DND-41 (cell line): Measurements from ENCODE around the gene PRXL2B.

ENCODE experiments used
- ATAC-seq: fragments of 200-7000 bp; cut with Tn5 transposase; 3 replicates; pipeline ENCODE4 v1.9.1; 2021; ENCODE audit warnings: low read depth; ENCODE audit not compliant: insufficient read depth
- DNase-seq: peaks from one replicate; pipeline ENCODE4 v3.0.0-alpha.2; 2020
- H2AFZ ChIP-seq: 2 replicates; pipeline ENCODE4 v1.6.0; 2012; ENCODE audit warnings: low read depth, low read length
- H3K27ac ChIP-seq: 2 replicates; pipeline ENCODE4 v1.5.1; 2012; ENCODE audit warnings: low read length, inconsistent platforms
- H3K27me3 ChIP-seq: fragments of 200-600 bp; sonication (generic); 2 replicates; pipeline ENCODE4 v1.6.0; 2012; ENCODE audit warnings: low read length, mild to moderate bottlenecking, inconsistent platforms; ENCODE audit not compliant: insufficient read depth, poor library complexity
- H3K36me3 ChIP-seq: 2 replicates; pipeline ENCODE4 v1.5.1; 2012; ENCODE audit warnings: low read length, inconsistent platforms; ENCODE audit not compliant: insufficient read depth
- H3K4me1 ChIP-seq: 2 replicates; pipeline ENCODE4 v1.5.1; 2012; ENCODE audit warnings: mild to moderate bottlenecking, low read length; ENCODE audit not compliant: insufficient read depth
- H3K4me2 ChIP-seq: 2 replicates; pipeline ENCODE4 v1.6.0; 2012; ENCODE audit warnings: mild to moderate bottlenecking, moderate library complexity, low read length, inconsistent platforms; ENCODE audit not compliant: insufficient read depth
- H3K4me3 ChIP-seq, 2 experiments: fragments of 200-600 bp in 1 of 2; shearing (Covaris generic) in 1 of 2; 2 replicates each; pipeline ENCODE4 v1.5.1; 2012 to 2016; ENCODE audit warnings: inconsistent platforms in 2 of 2, low read length in 2 of 2, mild to moderate bottlenecking in 2 of 2, low read depth in 1 of 2, moderate library complexity in 1 of 2
- H3K79me2 ChIP-seq: 2 replicates; pipeline ENCODE4 v1.6.0; 2012; ENCODE audit warnings: low read length, inconsistent platforms; ENCODE audit not compliant: insufficient read depth
- H3K9ac ChIP-seq: 2 replicates; pipeline ENCODE4 v1.6.0; 2012; ENCODE audit warnings: low read depth, mild to moderate bottlenecking, inconsistent platforms, low read length, moderate library complexity
- H3K9me3 ChIP-seq: 2 replicates; pipeline ENCODE4 v1.5.1; 2012; ENCODE audit warnings: low read length, moderate library complexity, mild to moderate bottlenecking, inconsistent platforms; ENCODE audit not compliant: insufficient read depth, severe bottlenecking
- H4K20me1 ChIP-seq: 2 replicates; pipeline ENCODE4 v1.6.0; 2012; ENCODE audit warnings: low read length; ENCODE audit not compliant: insufficient read depth
- EZH2 ChIP-seq: IDR thresholded peaks from 3 replicates; pipeline ENCODE4 v1.6.1; 2012; ENCODE audit warnings: borderline replicate concordance, low read depth, mild to moderate bottlenecking, moderate library complexity, low read length, inconsistent platforms; ENCODE audit not compliant: severe bottlenecking
- TF ChIP-seq, protein P1 (sequence below): IDR thresholded peaks from 2 replicates; pipeline ENCODE4 v1.5.1; 2012; ENCODE audit warnings: borderline replicate concordance, low read length, moderate library complexity, mild to moderate bottlenecking; ENCODE audit not compliant: poor library complexity, severe bottlenecking; ENCODE audit errors: extremely low read depth

Gene PRXL2B

DNA sequence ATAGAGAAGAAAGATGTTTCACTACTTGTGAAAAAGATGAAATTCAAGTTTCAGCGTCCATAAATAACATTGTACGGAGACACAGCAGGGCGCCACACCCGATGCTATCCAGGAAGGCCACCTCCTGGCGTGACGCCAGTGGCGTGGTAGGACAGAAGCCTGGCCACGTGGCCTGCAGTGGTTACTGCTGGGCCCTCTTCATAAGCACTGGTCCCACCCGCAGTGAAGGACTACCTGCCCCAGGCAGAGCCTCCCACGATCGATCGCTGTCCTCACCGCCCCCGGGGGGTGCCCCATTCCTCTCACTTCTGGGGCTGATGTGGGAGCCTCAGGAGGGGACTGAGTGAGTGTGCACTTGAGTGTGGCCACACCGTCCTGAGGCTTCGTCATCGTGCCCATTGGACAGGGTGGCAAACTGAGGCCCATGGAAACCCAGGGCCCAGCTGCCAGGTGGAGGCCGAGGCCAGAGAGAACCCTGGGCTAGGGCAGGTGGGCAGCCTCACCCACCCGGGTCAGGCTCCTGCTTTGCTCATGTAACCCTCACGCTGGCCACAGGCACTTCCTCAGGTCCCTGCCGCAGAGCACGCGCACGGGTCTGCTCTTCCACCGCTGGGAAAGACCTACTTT is 44.8 kb upstream of the PRXL2B start:
- Histone ChIP-seq H3K9me3 (no peaks in the 10 kb centered on the region), H3K9ac (no peak overlapping the region), H3K4me3 (no peak overlapping the region), H3K36me3 (no peaks in the 10 kb centered on the region), H3K4me2 (no peak overlapping the region), H4K20me1 (peaks cover 57% of the 10 kb centered on the region), H2AFZ (no peak overlapping the region), H3K27me3 (peaks cover 4% of the 10 kb centered on the region), H3K79me2 (no peaks in the 10 kb centered on the region), H3K4me1 (peaks cover 40% of the 10 kb centered on the region), H3K27ac (no peak overlapping the region)
- DNase-seq (no peak), ATAC-seq (no peak)
- no peak for TF ChIP-seq EZH2
- TF ChIP-seq, protein P1, sequence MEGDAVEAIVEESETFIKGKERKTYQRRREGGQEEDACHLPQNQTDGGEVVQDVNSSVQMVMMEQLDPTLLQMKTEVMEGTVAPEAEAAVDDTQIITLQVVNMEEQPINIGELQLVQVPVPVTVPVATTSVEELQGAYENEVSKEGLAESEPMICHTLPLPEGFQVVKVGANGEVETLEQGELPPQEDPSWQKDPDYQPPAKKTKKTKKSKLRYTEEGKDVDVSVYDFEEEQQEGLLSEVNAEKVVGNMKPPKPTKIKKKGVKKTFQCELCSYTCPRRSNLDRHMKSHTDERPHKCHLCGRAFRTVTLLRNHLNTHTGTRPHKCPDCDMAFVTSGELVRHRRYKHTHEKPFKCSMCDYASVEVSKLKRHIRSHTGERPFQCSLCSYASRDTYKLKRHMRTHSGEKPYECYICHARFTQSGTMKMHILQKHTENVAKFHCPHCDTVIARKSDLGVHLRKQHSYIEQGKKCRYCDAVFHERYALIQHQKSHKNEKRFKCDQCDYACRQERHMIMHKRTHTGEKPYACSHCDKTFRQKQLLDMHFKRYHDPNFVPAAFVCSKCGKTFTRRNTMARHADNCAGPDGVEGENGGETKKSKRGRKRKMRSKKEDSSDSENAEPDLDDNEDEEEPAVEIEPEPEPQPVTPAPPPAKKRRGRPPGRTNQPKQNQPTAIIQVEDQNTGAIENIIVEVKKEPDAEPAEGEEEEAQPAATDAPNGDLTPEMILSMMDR = no peak

DNA sequence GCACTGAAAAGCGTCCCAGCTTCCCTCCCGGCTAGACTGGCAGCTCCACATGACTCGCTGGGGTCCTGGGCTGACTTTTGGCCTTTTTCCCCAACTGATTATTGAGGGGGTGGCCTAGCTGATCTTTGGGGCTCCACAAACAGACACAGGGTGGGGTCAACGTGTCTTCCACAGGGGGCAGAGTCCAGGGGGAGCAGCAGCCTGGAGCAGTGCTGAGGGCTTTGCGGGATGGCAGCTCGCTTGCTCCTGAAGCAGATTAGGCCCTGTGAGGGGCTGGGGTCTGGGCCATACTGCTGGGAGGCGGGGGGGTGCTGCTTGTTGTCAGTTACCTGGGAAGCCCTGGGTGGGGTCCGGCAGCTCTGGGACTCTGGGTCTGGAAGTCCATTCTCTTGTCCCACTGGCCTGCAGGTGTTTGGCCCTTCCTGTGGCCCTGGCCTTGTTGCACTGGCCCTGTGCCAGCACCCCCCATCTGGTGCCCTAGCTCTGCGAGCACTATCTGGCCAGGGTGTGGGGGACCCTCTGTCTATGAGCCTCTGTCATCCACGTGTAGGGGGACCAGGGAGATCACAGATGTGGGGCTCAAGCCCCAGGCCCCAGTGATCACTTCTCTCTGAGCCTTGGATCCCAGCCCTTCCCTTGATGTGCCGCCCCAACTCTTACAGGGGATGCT is 44.2 kb upstream of the PRXL2B start:
- H3K4me3 ChIP-seq = no peak overlapping the region
- H4K20me1 ChIP-seq = peaks cover 51% of the 10 kb centered on the region
- no peak overlapping the region for H3K27ac ChIP-seq
- no peak overlapping the region for H3K4me2 ChIP-seq
- no peak for TF ChIP-seq EZH2
- TF ChIP-seq, protein P1 = no peak
- no peak overlapping the region for H3K9ac ChIP-seq
- DNase-seq (no peak), ATAC-seq (no peak)
- H3K9me3 ChIP-seq = no peaks in the 10 kb centered on the region
- peaks cover 45% of the 10 kb centered on the region for H3K4me1 ChIP-seq
- peaks cover 4% of the 10 kb centered on the region for H3K27me3 ChIP-seq
- no peaks in the 10 kb centered on the region for H3K36me3 ChIP-seq
- no peak overlapping the region for H2AFZ ChIP-seq
- peaks cover 4% of the 10 kb centered on the region; the same call in 1 of the 2 replicates for H3K79me2 ChIP-seq

DNA sequence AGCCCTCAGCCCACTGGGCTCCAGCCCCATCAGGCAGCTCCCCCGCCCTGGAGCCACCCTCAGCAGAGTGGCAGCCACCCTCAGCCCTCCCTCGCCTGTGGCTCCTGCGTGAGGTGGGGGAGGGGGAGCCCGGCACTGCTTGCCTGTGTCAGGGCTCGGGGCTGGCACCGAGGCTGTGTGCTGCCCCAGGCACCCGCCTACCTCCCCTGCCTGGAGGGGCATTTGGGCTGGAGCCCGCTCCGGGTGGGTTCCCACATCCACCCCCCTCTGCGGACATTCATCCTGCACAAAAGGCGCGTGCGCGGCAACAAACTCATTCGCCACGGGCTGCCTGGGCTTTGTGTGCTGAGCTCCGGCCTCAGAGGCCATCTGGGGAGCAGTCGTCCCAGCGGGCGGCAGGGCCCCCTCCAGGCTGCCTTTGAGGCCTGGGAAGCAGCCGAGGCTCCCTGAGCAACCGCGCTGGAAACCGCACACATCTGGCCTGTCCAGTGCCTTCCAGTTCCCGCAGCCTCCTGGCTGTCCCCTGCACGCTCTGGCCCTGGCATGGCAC is 43.0 kb upstream of the PRXL2B start:
- H3K4me1 ChIP-seq = peaks cover 57% of the 10 kb centered on the region
- H3K27ac ChIP-seq = no peak overlapping the region
- H3K9ac ChIP-seq = no peak overlapping the region
- no peaks in the 10 kb centered on the region for H3K27me3 ChIP-seq
- H3K4me3 ChIP-seq = no peak overlapping the region
- no peak overlapping the region for H2AFZ ChIP-seq
- peaks cover 6% of the 10 kb centered on the region; the same call in 1 of the 2 replicates for H3K79me2 ChIP-seq
- ATAC-seq (peak; percentile 18; the same call in 1 of the 3 replicates), DNase-seq (peak; percentile 76)
- H3K4me2 ChIP-seq = no peak overlapping the region; the same call in 1 of the 2 replicates
- peaks cover 39% of the 10 kb centered on the region for H4K20me1 ChIP-seq
- H3K9me3 ChIP-seq = no peaks in the 10 kb centered on the region
- H3K36me3 ChIP-seq = no peaks in the 10 kb centered on the region
- TF ChIP-seq, protein P1 = no peak
- TF ChIP-seq EZH2 = no peak
